H1 (cell line): ENCODE results near the gene B4GALNT1. TPM values are rescaled to one million over a fixed set of nuclear protein-coding genes. Genes with fewer than 3 reads are reported as not detected.

Source experiments
- CTCF ChIA-PET: fragments of 300-600 bp; sonication (Branson Sonifier 250); formaldehyde crosslinking; loops from one replicate; lab custom pipeline; 2021; ENCODE audit not compliant: partially characterized antibody; lab: Charles Lee
- POLR2A ChIA-PET: fragments of 300-600 bp; sonication (Branson Sonifier 250); formaldehyde crosslinking; loops from one replicate; lab custom pipeline; 2021; ENCODE audit warnings: inconsistent platforms; ENCODE audit not compliant: partially characterized antibody; lab: Charles Lee
- DNase-seq, 2 experiments: peaks; one replicate each; pipeline versions ENCODE4 v3.0.0 to v3.0.0-alpha.2; 2010 to 2022; ENCODE audit warnings: low spot score in 2 of 2, low read depth in 1 of 2, mixed read lengths in 1 of 2
- FAIRE-seq: peaks from 2 replicates; lab custom pipeline; 2011; peaks lifted over from hg19 to GRCh38; lab: Jason Lieb, UNC
- H2AFZ ChIP-seq: 2 replicates; pipeline ENCODE4 v1.8.1; 2012; ENCODE audit warnings: low read length, inconsistent platforms
- H2AK5ac ChIP-seq: 2 replicates; pipeline ENCODE4 v1.6.1; 2013; ENCODE audit warnings: low read depth, low read length
- H2BK120ac ChIP-seq: replicated peaks from 2 replicates; pipeline ENCODE3; 2013; ENCODE audit warnings: low read depth, low read length, inconsistent platforms
- H2BK12ac ChIP-seq: 2 replicates; pipeline ENCODE4 v1.6.1; 2013; ENCODE audit warnings: low read depth, low read length
- H2BK15ac ChIP-seq: 2 replicates; pipeline ENCODE4 v1.6.1; 2013; ENCODE audit warnings: low read length
- H2BK20ac ChIP-seq: 2 replicates; pipeline ENCODE4 v1.6.1; 2013; ENCODE audit warnings: low read length
- H2BK5ac ChIP-seq: 2 replicates; pipeline ENCODE4 v1.6.1; 2013; ENCODE audit warnings: low read depth, low read length
- H3K14ac ChIP-seq: 2 replicates; pipeline ENCODE4 v1.6.1; 2013; ENCODE audit warnings: inconsistent platforms; ENCODE audit not compliant: insufficient read length
- H3K18ac ChIP-seq: 2 replicates; pipeline ENCODE4 v1.6.1; 2013; ENCODE audit warnings: low read length; ENCODE audit errors: extremely low read depth
- H3K23ac ChIP-seq: 2 replicates; pipeline ENCODE4 v1.6.1; 2013; ENCODE audit warnings: inconsistent platforms; ENCODE audit not compliant: insufficient read length
- H3K23me2 ChIP-seq: 2 replicates; pipeline ENCODE4 v1.6.1; 2013; ENCODE audit warnings: low read depth, low read length
- H3K27ac ChIP-seq: 2 replicates; pipeline ENCODE4 v1.6.1; 2011; ENCODE audit warnings: low read depth, low read length, inconsistent platforms
- H3K27me3 ChIP-seq, 4 experiments: replicated peaks in 1 of 4; 1 replicate in 1 of 4; 2 replicates in 3 of 4; pipeline versions ENCODE4 v1.6.1 to v1.8.1; 2011 to 2013; ENCODE audit warnings: low read length in 3 of 4, mild to moderate bottlenecking in 3 of 4, inconsistent platforms in 2 of 4, mixed read lengths in 2 of 4, moderate library complexity in 1 of 4; ENCODE audit not compliant: control insufficient read depth in 3 of 4, insufficient read depth in 3 of 4; ENCODE audit errors: extremely low read depth in 1 of 4
- H3K36me3 ChIP-seq, 4 experiments: 2 replicates each; pipeline versions ENCODE4 v1.6.1 to v1.8.1; 2011 to 2013; ENCODE audit warnings: mild to moderate bottlenecking in 4 of 4, low read length in 3 of 4, moderate library complexity in 2 of 4, control low read depth in 1 of 4, inconsistent platforms in 1 of 4; ENCODE audit not compliant: insufficient read depth in 4 of 4, control insufficient read depth in 2 of 4
- H3K4ac ChIP-seq: replicated peaks from 2 replicates; pipeline ENCODE3; 2013; ENCODE audit warnings: low read length, low read depth, mixed read lengths, inconsistent platforms; ENCODE audit not compliant: insufficient read length
- H3K4me1 ChIP-seq, 4 experiments: replicated peaks in 1 of 4; 1 replicate in 1 of 4; 2 replicates in 3 of 4; pipeline versions ENCODE4 v1.6.1 to v1.8.1; 2011 to 2013; ENCODE audit warnings: low read length in 3 of 4, inconsistent platforms in 2 of 4, mixed read lengths in 1 of 4; ENCODE audit not compliant: insufficient read depth in 4 of 4, control insufficient read depth in 3 of 4
- H3K4me2 ChIP-seq, 2 experiments: 2 replicates each; pipeline versions ENCODE4 v1.6.1 to v1.8.1; 2011 to 2013; ENCODE audit warnings: low read depth in 2 of 2, low read length in 2 of 2, control low read depth in 1 of 2, inconsistent platforms in 1 of 2, mild to moderate bottlenecking in 1 of 2; ENCODE audit not compliant: insufficient read depth in 1 of 2
- H3K4me3 ChIP-seq, 4 experiments: fragments of 200-600, 300-600 bp in 1 of 4; sonication (generic), shearing (Covaris generic), sonication (Bioruptor Twin) in 1 of 4; 2 replicates each; pipeline versions ENCODE4 v1.5.1 to v1.8.1; 2011 to 2016; ENCODE audit warnings: low read length in 4 of 4, low read depth in 3 of 4, control low read depth in 2 of 4, inconsistent platforms in 2 of 4, mild to moderate bottlenecking in 2 of 4, mixed read lengths in 1 of 4, moderate library complexity in 1 of 4; ENCODE audit not compliant: insufficient read depth in 2 of 4; ENCODE audit errors: extremely low read depth in 1 of 4
- H3K56ac ChIP-seq: replicated peaks from 2 replicates; pipeline ENCODE3; 2013; ENCODE audit warnings: low read depth, mild to moderate bottlenecking, mixed read lengths, low read length, inconsistent platforms; ENCODE audit not compliant: insufficient read length
- H3K79me1 ChIP-seq: 2 replicates; pipeline ENCODE4 v1.6.1; 2013; ENCODE audit warnings: low read depth, low read length, control low read depth
- H3K79me2 ChIP-seq, 2 experiments: 2 replicates each; pipeline versions ENCODE4 v1.6.1 to v1.8.1; 2012 to 2013; ENCODE audit warnings: low read length in 2 of 2, mild to moderate bottlenecking in 2 of 2, inconsistent platforms in 1 of 2; ENCODE audit not compliant: insufficient read depth in 2 of 2, control insufficient read depth in 1 of 2
- H3K9ac ChIP-seq, 4 experiments: replicated peaks in 1 of 4; 1 replicate in 1 of 4; 2 replicates in 3 of 4; pipeline versions ENCODE4 v1.6.1 to v1.8.1; 2011 to 2013; ENCODE audit warnings: low read depth in 3 of 4, low read length in 3 of 4, control low read depth in 2 of 4, mild to moderate bottlenecking in 2 of 4, moderate library complexity in 2 of 4, inconsistent platforms in 1 of 4; ENCODE audit errors: extremely low read depth in 1 of 4
- H3K9me3 ChIP-seq, 2 experiments: 2 replicates each; pipeline versions ENCODE4 v1.6.1 to v1.8.1; 2012 to 2013; ENCODE audit warnings: mild to moderate bottlenecking in 2 of 2, moderate library complexity in 2 of 2, control low read depth in 1 of 2, inconsistent platforms in 1 of 2, low read depth in 1 of 2, low read length in 1 of 2, mixed read lengths in 1 of 2; ENCODE audit not compliant: insufficient read depth in 2 of 2
- H4K20me1 ChIP-seq, 2 experiments: replicated peaks in 1 of 2; 2 replicates each; pipeline versions ENCODE3 to v1.8.1; 2011 to 2013; ENCODE audit warnings: inconsistent platforms in 2 of 2, low read length in 2 of 2, mild to moderate bottlenecking in 1 of 2; ENCODE audit not compliant: insufficient read depth in 2 of 2, control insufficient read depth in 1 of 2
- H4K5ac ChIP-seq: 2 replicates; pipeline ENCODE4 v1.6.1; 2013; ENCODE audit warnings: low read length, low read depth, mixed read lengths, inconsistent platforms; ENCODE audit not compliant: insufficient read length
- H4K8ac ChIP-seq: 2 replicates; pipeline ENCODE4 v1.8.0; 2013; ENCODE audit warnings: mild to moderate bottlenecking, moderate library complexity, low read length, inconsistent platforms; ENCODE audit not compliant: insufficient read depth; ENCODE audit errors: extremely low read depth
- H4K91ac ChIP-seq: replicated peaks from 2 replicates; pipeline ENCODE3; 2013; ENCODE audit warnings: low read length, mixed read lengths, inconsistent platforms; ENCODE audit not compliant: insufficient read length
- CTCF ChIP-seq, 3 experiments: IDR thresholded peaks; 1 replicate in 2 of 3; 2 replicates in 1 of 3; pipeline versions ENCODE4 v1.5.1 to v1.6.1; 2011; ENCODE audit warnings: low read length in 3 of 3, mild to moderate bottlenecking in 3 of 3, inconsistent platforms in 2 of 3, low read depth in 1 of 3, moderate library complexity in 1 of 3; ENCODE audit not compliant: insufficient read depth in 1 of 3; ENCODE audit errors: control extremely low read depth in 1 of 3
- SIRT6 ChIP-seq: IDR thresholded peaks from one replicate; pipeline ENCODE4 v1.7.1; 2012; ENCODE audit warnings: low read length, inconsistent platforms
- WGBS, 2 experiments: shearing (Covaris generic) in 1 of 2; methylation state at CpG; one replicate each; pipeline versions ENCODE4 v1.1.6 to v1.1.7; 2013 to 2015; ENCODE audit warnings: low lambda C conversion rate in 2 of 2, mixed read lengths in 2 of 2, inconsistent platforms in 1 of 2, low coverage in 1 of 2, missing lambda C conversion rate in 1 of 2; ENCODE audit not compliant: insufficient replicate concordance in 2 of 2, insufficient coverage in 1 of 2, insufficient read length in 1 of 2; ENCODE audit errors: extremely low coverage in 1 of 2, missing lambda C conversion rate in 1 of 2; 5-methylcytosine and 5-hydroxymethylcytosine counted together
- polyA plus RNA-seq, 7 experiments: library from polyadenylated mRNA; depleted of rRNA in 3 of 7; stranded (reverse) in 5 of 7; unstranded in 2 of 7; fragments of >200 nt in 5 of 7; fragments of 200-250 nt in 2 of 7; gene quantifications; 1 replicate in 5 of 7; 2 replicates in 1 of 7; 4 replicates in 1 of 7; pipeline versions ENCODE4 v1.2.1 to v1.2.3, GENCODE V29; 2011 to 2013; ENCODE audit warnings: missing spikeins in 2 of 7, mixed read lengths in 2 of 7
- total RNA-seq: library from RNA; stranded (reverse); fragmentation: NEBNext Ultra II Directional; extraction: Animal tissue kit (Norgen Biotek cat#: 25700); gene quantifications from 2 replicates; pipeline ENCODE4 v1.2.1, GENCODE V29; 2021

Gene B4GALNT1
- total and polyA plus RNA-seq, 2 of the 8 experiments (the other 6 are each of a cell fraction or from before 2014, with no cell fraction given), result 1.5 to 2.3 TPM

- Histone ChIP-seq H4K8ac (no peak overlapping the region), H4K20me1 (no peaks in the 10 kb centered on the region), H3K4me1 (peaks cover 0 to 5% (median 0%) of the 10 kb centered on the region in 4 experiments; a peak in 2 of 7 replicates), H3K23me2 (peaks cover 2% of the 10 kb centered on the region; the same call in 1 of the 2 replicates), H3K27me3 (peaks cover 5 to 23% (median 18%) of the 10 kb centered on the region in 4 experiments), H3K79me1 (no peaks in the 10 kb centered on the region), H3K18ac (no peak overlapping the region), H3K9ac (no peak overlapping the region), H2AFZ (no peak overlapping the region), H3K9me3 (no peaks in the 10 kb centered on the region), H2BK15ac (no peak overlapping the region), H3K36me3 (no peaks in the 10 kb centered on the region), H4K91ac (no peak overlapping the region), H3K23ac (no peak overlapping the region), H4K5ac (no peak overlapping the region), H2BK120ac (no peak overlapping the region), H3K56ac (no peak overlapping the region), H3K4me3 (no peak overlapping the region), H2BK12ac (no peak overlapping the region), H3K4ac (no peak overlapping the region), H3K14ac (no peak overlapping the region), H2BK20ac (no peak overlapping the region), H2BK5ac (no peak overlapping the region), H3K27ac (no peak overlapping the region), H3K4me2 (no peak overlapping the region), H3K79me2 (no peaks in the 10 kb centered on the region), H2AK5ac (no peak overlapping the region)
- CTCF ChIA-PET, result interaction anchor here (0.6 to 9.9 kb wide), 10 partner anchors 10 to 107 kb away, joined by 3 to 88 read pairs (median 3); partner anchors contain the start of genes OS9 and TSPAN31
- 87% methylated on average over 3 of the region's 3 CpGs; no CpG with 5 or more reads in 1 of the 2 experiments for WGBS, 2 experiments
- DNase-seq (no peak), FAIRE-seq (no peak)
- POLR2A ChIA-PET, result no interaction called here
- peak in 1 of 3 experiments; percentile 4; a peak in 1 of 4 replicates for TF ChIP-seq CTCF (IDR thresholded peaks at IDR 0.05; ENCODE audit: control extremely low read depth in 1 of 3, insufficient read depth in 1 of 3, low read depth in 1 of 3, low read length in 3 of 3)
- TF ChIP-seq SIRT6, result no peak
These were observed 4.4 kb upstream of the B4GALNT1 start for GRCh38 chr12:57637364-57637763.
